Measurements from ENCODE around the gene BTNL8.
"Not testable (repeated sequence)": the region's sequence is repeated elsewhere in the genome, so short reads cannot be mapped to it uniquely, and the experiment has no call there.

BTNL8 gene

DNA sequence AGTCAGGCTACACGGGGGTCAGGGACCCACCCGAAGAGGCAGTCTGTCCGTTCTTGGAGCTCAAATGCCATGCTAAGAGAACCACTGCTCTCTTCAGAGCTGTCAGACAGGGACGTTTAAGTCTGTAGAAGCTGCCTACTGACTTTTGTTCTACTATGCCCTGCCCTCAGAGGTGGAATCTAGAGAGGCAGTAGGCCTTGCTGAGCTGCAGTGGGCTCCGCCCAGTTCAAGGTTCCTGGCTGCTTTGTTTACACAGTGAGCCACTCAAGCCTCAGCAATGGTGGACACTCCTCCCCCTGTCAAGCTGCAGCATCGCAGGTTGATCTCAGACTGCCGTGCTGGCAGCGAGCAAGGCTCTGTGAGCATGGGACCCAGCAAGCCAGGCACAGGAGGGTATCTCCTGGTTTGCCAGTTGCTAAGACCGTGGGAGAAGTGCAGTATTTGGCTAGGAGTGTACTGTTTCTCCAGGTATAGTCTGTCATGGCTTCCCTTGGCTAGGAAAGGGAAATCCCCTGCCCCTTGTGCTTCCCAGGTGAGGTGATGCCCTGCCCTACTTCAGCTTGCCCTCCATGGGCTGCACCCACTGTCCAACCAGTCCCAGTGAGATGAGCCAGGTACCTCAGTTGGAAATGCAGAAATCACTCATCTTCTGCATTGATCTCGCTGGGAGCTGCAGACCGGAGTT lies 13.0 kb upstream of the BTNL8 start:
- DNase-seq: not testable (repeated sequence)

DNA sequence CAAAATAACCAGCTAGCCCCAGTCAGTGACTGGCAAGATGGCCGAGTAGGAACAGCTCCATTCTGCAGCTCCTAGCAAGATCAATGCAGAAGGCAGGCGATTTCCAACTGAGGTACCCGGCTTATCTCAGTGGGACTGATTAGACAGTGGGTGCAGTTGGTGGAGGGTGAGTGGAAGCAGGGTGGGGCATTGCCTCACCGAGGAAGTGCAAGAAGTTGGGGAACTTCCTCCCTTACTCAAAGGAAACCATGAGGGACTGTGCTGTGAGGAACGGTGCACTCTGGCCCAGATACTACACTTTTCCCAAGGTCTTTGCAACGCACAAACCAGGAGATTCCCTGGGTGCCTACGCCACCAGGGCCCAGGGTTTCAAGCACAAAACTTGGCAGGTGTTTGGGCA lies 9.6 kb upstream of the BTNL8 start:
- no peak for DNase-seq

DNA sequence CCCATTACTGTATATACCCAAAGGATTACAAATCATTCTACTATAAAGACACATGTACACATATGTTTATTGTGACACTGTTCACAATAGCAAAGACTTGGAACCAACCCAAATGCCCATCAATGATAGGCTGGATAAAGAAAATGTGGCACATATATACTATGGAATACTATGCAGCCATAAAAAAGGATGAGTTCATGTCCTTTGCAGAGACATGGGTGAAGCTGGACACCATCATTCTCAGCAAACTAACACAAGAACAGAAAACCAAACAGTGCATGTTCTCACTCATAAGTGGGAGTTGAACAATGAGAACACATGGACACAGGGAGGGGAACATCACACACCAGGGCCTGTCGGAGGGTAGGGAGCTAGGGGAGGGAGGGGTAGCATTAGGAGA lies 3.6 kb upstream of the BTNL8 start:
- DNase-seq: not testable (repeated sequence)

DNA sequence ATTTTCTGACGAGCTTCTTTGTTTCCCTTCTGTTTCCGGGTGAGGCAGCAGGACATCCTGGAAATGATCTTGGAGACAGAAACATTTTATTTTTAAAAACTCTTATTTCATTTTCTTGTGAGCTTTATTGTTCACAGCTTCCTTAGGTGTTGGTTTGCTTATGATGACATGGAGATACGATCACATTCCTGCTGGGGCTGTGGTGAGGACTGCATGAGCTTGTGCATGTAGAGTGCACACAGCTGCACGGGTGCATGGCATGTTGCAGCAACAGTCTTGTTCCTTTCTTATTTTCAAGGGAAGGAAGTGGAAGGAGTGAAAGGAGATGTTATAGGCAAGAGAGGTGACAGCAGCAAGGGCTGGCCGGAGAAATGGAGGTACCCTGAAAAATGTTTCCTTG lies 1.2 kb downstream of the BTNL8 start:
- DNase-seq: no peak

DNA sequence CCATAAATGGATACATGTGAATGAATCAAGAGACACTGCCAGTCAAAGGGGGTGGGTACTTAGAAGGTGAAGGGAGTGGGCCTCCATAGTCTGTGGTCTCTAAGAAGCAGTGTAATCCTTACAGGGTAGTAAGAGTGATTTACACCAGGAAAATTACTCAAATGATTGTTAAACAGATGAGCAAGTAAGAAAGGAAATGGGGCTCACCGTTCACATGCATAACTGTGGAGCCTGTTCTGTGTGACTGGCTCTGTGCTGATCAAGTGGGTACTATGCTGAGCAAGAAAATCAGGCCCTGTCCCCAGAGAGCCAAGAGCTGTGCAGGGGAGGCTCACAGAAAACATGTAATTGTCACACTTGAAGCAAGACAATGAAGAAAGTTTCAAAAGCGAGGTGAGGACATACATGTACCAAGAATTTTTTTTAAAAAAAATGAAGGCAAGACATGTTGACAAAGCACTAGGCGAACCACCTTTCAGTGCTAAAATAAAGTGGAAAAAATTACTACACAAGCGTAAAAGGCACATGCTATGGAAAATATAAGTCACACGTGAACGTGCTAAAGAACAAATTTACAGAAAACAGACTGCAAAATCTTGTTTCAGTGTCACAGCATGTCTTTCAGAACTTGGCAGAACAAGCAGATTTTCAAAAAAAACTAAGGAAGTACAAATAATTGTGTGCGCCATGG lies 2.5 kb downstream of the BTNL8 start:
- DNase-seq: no peak

DNA sequence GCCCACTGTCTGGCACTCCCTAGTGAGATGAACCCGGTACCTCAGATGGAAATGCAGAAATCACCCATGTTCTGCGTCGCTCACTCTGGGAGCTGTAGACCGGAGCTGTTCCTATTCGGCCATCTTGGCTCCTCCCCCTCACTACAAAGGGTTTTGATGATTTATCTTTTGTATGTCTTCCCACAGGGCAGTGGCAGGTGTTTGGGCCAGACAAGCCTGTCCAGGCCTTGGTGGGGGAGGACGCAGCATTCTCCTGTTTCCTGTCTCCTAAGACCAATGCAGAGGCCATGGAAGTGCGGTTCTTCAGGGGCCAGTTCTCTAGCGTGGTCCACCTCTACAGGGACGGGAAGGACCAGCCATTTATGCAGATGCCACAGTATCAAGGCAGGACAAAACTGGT lies 9.4 kb downstream of the BTNL8 start:
- DNase-seq: no peak

DNA sequence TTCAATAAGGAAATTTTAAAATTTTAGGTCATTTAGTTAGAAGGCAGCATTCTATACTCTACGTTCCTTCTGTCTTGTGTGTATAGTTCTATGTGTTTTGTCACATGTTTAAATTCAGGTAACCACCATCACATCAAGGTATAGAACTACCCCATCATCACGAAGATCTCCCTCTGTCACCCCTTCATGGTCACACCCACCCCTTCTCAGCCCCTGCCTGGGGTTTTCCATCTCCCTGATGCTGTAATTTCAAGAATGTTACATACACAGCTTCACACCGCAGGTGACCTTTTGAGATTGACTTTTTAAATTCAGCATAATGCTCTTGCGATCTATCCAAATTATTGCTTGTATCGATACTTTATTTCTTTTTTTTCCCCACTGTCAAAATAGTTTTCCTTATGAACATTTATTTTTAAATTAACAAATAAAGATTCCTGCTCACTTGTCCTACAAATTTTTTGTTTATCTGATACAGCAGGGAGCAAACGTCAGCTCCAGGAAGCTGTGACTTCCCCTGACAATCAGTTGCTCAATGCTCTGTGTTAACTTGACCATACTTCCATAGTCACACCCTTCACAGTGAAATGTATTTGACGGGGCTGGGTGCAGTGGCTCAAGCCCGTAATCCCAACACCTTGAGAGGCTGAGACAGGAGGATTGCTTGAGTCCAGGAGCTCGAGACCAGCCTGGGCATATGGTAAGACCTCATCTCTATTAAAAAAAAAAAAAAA lies 10.2 kb downstream of the BTNL8 start:
- no peak for DNase-seq

DNA sequence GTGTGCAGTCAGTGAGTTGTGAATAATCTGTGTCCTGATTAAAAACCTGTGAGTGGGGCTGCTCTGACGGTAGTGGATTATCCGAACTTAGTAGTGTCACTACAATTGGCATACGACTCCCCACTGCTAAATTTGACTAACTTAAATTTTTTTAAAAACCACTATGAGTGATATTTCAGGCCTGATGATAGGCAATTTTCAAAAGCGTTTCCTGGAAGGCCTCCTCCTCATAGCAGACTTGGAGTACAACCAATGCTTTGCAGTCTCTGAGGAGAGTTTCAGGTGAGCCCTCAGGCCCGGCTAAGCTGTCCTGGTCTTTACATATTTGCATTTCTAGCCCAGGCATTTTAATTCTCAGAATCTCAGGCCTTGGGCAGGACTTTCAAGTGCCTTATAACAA lies 10.8 kb downstream of the BTNL8 start:
- no peak for DNase-seq

DNA sequence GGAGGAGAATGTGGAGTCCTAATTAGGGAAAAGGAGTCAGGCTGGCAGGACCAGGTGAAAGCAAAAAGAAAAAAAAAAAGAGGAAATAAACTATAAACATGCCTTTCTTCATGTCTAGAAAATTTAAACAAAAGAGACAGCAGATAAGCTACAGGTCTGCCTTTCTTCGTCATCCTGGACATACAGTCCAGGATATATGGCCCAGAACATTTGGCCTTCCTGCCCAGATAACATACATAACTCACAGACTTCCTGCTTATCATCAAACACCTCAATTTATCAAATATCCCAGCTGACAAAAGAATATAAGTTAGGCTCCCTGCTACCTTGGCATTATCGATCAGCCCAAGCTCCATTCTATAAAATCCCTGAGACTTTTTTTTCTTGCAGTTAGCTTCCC lies 11.2 kb downstream of the BTNL8 start:
- DNase-seq: no peak

DNA sequence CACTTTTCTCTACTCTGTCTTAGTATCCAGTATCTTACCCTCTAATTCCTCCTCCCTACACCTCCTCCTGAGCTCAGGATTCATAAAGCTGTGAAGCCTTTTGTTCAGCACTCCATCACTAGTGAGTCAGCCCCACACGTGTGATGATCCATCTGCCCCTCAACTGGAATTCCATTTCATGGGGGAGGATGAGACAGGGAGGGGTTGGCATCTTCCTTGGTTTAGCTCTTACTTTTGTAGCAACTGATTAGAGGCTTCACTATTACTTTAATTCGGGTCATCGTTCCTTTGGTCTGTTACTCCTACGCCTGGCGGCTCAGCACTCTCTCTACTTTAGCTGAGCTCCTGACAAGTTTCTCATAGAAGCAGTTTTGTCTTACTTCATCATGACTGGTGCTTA lies 11.8 kb downstream of the BTNL8 start:
- no peak for DNase-seq

DNA sequence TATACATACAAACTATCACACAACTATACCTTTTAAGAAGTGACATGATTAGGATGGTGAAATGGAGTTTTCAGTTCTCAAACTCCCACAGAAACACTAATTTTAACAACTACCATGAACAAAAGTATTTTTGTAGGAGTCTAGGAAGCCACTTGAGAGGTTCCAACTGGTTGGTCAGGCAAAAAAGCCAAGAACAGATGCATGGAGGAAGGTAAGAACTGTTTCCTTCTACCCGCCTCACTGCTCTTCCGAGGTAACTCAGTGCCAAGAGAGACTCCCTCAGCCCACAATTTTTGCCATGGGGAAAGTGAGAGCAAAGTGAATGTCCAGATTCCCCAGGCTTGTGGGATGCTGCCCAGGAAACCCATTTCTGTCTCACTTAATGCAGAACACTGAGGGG lies 15.7 kb downstream of the BTNL8 start:
- no peak for DNase-seq

DNA sequence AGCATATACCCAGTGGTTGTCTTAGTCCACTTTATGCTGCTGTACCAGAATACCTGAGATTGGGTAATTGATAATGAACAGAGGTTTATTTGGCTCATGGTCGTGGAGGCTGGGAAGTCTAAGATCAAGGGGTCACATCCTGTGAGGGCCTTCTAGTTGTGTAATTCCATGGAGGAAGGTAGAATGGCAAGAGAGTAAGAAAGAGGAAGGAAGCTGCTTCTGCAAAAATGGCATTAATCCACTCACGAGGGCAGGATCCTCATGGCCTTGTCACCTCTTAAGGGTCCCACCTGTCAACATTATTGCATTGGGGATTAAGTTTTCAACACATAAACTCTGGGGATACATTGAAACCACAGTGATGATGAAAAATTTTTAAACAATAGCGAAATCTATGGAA lies 17.0 kb downstream of the BTNL8 start:
- no peak for DNase-seq

DNA sequence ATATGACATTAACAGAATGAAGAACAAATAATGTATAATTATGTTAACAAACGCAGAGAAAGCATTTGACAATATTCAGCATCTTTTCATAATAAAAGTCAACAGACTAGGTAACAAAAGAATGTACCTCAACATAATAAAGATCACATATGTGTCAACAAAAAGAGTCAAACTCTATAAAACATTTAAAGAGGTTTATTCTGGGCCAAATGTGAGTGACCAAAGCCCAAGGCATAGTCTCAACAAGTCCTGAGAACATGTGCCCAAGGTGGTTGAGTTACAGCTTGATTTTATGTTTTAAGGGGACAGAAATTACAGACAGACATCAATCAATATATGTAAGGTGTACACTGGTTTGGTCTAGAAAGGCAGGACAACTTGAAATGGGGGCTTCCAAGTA lies 19.4 kb downstream of the BTNL8 start:
- DNase-seq: no peak

DNA sequence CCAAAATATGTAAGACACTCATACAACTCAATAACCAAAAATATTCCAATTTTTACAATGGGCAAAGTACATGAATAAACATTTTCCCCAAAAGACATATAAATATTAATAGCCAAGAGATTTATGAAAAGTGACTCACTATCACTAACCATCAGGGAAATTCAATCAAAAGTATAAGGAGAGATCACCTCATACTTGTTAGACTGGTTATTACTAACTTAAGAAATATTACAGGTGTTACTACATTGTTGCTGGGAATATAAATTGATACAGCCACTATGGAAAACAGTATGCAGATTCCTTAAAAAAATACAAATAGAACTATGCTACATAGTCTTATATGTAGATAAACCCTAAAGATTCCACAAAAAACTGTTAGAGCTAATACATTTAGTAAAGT lies 21.8 kb downstream of the BTNL8 start:
- no peak for DNase-seq

DNA sequence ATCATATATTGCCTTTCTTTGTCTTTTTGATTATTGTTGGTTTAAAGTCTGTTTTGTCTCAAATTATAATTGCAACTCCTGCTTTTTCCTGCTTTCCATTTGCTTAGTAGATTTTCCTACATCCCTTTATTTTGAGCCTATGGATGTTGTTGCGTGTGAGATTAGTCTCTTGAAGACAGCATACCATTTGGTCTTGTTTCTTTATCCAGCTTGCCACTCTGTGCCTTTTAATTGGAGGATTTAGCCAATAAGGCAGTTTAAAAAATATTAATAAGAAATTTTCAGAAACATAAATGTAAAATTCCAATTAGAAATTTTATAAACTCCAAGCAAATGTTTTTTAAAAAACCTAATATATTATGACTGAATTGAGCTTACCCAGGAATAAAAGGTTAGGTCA lies 24.0 kb downstream of the BTNL8 start:
- DNase-seq: no peak

DNA sequence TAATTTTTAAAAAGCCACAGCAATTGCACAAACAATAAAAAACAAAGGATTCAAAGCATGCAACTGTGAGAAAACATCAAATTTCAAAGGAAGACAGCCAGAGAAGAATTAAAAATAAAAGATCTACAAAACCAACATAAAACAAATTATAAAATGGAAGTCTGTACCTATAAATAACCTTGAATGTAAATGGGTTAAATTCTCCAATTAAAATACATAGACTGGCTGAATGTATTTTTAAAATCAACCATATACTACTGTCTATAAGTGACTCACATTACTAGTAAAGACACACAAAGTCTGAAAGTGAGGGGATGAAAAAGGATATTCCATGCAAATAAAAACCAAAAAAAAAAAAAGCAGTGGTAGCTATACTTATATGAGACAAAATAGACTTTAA lies 33.7 kb downstream of the BTNL8 start:
- DNase-seq: no peak

DNA sequence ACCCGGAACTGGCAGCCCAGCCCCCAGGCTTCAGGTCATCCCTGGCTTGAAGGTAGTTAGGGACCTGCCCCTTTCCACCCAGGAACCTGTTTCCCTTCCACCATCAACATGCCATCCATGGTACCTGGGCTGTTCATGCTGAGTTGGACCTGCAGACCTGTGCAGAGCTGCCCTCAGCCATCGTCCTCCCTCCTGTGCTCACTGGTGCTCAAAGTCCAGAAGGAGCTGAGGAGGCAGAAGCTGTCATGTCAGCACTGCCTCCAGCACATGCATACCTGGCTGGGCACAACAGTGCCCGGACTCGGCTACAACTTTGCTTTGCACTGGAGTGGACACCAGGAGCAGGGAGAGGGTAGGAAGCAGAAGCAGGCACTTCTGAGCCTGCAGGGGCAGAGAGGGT lies 36.2 kb downstream of the BTNL8 start:
- no peak for DNase-seq

DNA sequence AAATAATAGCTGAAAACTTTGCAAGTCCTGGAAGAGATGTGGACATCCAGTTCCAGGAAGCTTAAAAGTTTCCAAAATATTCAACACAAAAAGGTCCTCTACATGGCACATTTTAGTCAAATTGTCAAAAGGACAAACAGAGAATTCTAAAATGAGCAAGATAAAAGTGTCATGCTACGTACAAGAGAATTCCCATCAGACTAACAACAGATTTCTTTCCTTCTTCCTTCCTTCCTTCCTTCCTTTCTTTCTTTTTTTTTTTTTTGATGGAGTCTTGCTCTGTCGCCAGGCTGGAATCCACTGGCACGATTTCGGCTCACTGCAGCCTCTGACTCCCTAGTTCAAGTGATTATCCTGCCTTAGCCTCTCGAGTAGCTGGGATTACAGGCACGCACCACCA lies 39.3 kb downstream of the BTNL8 start:
- no peak for DNase-seq

DNA sequence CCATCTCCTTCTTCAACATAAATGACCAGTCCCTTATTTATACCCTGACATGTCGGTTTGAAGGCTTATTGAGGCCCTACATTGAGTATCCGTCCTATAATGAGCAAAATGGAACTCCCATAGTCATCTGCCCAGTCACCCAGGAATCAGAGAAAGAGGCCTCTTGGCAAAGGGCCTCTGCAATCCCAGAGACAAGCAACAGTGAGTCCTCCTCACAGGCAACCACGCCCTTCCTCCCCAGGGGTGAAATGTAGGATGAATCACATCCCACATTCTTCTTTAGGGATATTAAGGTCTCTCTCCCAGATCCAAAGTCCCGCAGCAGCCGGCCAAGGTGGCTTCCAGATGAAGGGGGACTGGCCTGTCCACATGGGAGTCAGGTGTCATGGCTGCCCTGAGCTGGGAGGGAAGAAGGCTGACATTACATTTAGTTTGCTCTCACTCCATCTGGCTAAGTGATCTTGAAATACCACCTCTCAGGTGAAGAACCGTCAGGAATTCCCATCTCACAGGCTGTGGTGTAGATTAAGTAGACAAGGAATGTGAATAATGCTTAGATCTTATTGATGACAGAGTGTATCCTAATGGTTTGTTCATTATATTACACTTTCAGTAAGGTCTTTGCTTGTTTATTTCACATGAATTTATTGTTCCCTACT lies 51.5 kb downstream of the BTNL8 start:
- no peak for DNase-seq

DNA sequence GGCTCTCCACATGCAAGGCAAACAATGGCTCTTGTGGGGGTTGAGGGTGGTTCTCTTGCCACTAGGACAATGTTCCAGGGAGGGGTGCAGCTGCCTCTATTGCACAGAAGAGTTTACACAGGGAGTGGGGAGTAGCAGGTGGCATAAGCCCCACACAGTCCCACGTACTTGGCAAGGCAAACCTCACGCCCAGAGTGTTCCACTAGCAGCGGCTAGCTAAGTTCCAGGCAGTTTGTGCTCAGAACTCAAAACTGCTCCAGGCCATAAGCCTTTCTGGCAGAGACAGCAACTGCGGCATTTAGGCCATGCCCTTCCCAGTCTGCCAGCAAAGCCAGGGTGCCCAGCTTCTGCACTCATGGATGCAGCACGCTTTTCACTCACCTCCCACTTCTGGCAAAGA lies 60.7 kb downstream of the BTNL8 start:
- DNase-seq: no peak

DNA sequence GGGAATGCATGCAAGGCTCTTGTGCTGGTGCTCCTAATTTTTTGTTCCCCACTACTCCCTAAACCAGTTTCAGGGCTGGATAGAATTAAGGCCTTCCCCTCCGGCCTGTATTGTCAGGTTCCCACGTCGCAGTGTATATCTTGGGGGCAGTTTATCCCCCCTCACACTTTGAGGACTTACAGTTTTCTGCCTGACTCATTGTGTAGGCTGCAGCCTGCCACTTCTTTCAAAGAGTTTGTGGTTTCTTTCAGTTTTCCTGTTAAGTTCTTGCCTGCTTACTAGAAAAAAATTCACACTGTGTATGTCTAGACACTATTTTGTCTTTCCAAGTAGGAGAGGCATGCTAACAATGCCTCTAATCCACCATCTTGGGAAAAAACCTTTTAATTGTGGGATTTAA lies 61.2 kb downstream of the BTNL8 start:
- no peak for DNase-seq

DNA sequence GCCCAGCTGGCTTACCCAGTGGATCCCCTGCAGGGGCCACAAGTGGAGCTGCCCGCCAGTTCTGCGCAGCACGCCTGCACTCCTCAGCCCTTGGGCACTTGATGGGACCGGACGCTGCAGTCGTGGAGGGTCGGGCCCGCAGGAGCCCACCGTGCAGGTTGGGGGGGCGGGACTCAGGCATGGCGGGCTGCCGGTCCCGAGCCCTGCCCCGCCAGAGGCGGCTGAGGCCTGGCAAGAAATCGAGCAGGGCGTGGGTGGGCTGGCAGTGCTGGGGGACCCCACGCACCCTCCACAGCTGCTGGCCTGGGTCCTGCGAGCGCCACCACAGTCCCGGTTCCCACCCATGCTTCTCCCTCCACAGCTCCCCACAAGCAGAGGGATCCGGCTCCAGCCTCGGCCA lies 70.4 kb downstream of the BTNL8 start:
- DNase-seq: no peak

DNA sequence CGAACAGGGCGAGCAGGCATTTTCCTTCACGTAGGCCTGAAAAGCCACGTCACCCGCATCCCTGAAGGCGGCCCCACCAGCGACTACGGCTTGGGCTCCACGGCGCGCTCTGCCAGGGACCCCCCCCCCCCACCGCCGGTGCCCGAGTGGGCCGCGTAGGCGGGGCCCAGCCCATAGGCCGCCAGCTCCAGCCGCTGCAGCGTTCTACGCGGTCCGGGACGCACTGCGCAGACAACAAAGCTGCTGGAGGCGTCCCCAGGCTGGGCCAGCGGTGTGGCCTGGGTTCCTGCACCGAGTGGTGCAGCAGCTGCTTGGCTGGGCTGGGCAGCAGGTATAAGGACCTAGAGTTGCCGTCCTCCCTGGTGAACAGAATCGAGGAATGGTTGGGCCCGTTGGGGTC lies 71.4 kb downstream of the BTNL8 start:
- no peak for DNase-seq

DNA sequence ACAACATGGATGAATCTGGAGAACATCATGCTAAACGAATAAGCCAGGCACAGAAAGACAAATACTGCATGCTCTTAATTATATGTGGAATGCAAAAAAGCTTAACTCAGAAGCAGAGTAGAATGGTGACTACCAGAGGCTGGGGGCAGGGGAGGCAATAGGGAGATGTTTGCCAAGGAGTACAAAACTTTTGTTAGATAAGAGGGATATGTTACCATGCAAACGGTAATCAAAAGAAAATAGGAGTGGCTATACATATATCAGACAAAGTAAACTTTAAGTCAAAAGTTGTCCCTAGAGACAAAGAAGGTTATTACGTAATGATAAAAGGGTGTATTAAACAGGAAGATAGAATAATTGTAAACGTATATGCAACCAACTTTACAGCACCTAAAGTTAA lies 71.9 kb downstream of the BTNL8 start:
- no peak for DNase-seq
